SU-DHL-6 (cell line): ENCODE results near the gene PHACTR3.

ENCODE experiments used
- H2AFZ ChIP-seq: fragments of 200-600 bp; sonication (generic); 2 replicates; pipeline ENCODE4 v1.6.1; 2014; ENCODE audit warnings: low read depth, mild to moderate bottlenecking, moderate library complexity, mixed read lengths, antibody characterized with exemption, low read length; ENCODE audit not compliant: severe bottlenecking
- H3F3A ChIP-seq: fragments of 200-600 bp; shearing (Covaris generic); 2 replicates; pipeline ENCODE4 v1.6.0; 2016; ENCODE audit warnings: antibody characterized with exemption, mild to moderate bottlenecking; ENCODE audit not compliant: insufficient read depth
- H3K27ac ChIP-seq: fragments of 200-600 bp; sonication (generic); 2 replicates; pipeline ENCODE4 v1.5.1; 2016; ENCODE audit warnings: low read depth, mild to moderate bottlenecking, low read length, moderate library complexity, mixed read lengths
- H3K27me3 ChIP-seq: fragments of 200-600 bp; sonication (generic), shearing (Covaris generic); 2 replicates; pipeline ENCODE4 v1.6.0; 2014; ENCODE audit warnings: mild to moderate bottlenecking, low read length
- H3K36me3 ChIP-seq: fragments of 200-600 bp; sonication (generic); 2 replicates; pipeline ENCODE4 v1.6.1; 2014; ENCODE audit warnings: mild to moderate bottlenecking, low read length, mixed read lengths
- H3K4me2 ChIP-seq: fragments of 300-600, 200-600 bp; shearing (Covaris generic), sonication (generic); 2 replicates; pipeline ENCODE4 v1.6.0; 2014; ENCODE audit warnings: low read length, low read depth, mild to moderate bottlenecking; ENCODE audit not compliant: poor library complexity, severe bottlenecking
- H3K4me3 ChIP-seq: fragments of 200-600 bp; sonication (generic); 2 replicates; pipeline ENCODE4 v1.5.1; 2014; ENCODE audit warnings: antibody characterized with exemption, low read length, mild to moderate bottlenecking, mixed read lengths; ENCODE audit not compliant: insufficient read depth, poor library complexity, severe bottlenecking
- H3K79me2 ChIP-seq: fragments of 200-600 bp; sonication (generic); 2 replicates; pipeline ENCODE4 v1.6.1; 2014; ENCODE audit warnings: mild to moderate bottlenecking, low read length, moderate library complexity; ENCODE audit not compliant: insufficient read depth
- H3K9ac ChIP-seq: fragments of 200-600 bp; sonication (generic); 2 replicates; pipeline ENCODE4 v1.7.0; 2014; ENCODE audit warnings: mild to moderate bottlenecking, low read length
- H3K9me2 ChIP-seq: fragments of 200-600 bp; sonication (generic); replicated peaks from 2 replicates; pipeline ENCODE4 v1.6.1; 2014; ENCODE audit warnings: low read length; ENCODE audit not compliant: insufficient read depth
- H3K9me3 ChIP-seq: fragments of 200-600 bp; sonication (generic); 2 replicates; pipeline ENCODE4 v1.6.1; 2014; ENCODE audit warnings: low read length, mixed read lengths; ENCODE audit not compliant: insufficient read depth
- H4K20me1 ChIP-seq: fragments of 200-600 bp; sonication (generic); 2 replicates; pipeline ENCODE4 v1.6.1; 2014; ENCODE audit warnings: low read depth, mild to moderate bottlenecking, antibody characterized with exemption, low read length, moderate library complexity, mixed read lengths
- CTCF ChIP-seq: fragments of 200-600 bp; sonication (generic); IDR thresholded peaks from one replicate; pipeline ENCODE4 v1.5.1; 2017; ENCODE audit warnings: antibody characterized with exemption, mild to moderate bottlenecking, low read length, moderate library complexity; ENCODE audit not compliant: insufficient read depth, poor library complexity, severe bottlenecking
- EZH2phosphoT487 ChIP-seq: fragments of 200-600 bp; sonication (generic), shearing (Covaris generic); conservative IDR thresholded peaks from 2 replicates; pipeline ENCODE4 v1.6.1; 2018; ENCODE audit warnings: mild to moderate bottlenecking, antibody characterized with exemption, low read length, moderate library complexity, mixed read lengths

Gene PHACTR3

DNA sequence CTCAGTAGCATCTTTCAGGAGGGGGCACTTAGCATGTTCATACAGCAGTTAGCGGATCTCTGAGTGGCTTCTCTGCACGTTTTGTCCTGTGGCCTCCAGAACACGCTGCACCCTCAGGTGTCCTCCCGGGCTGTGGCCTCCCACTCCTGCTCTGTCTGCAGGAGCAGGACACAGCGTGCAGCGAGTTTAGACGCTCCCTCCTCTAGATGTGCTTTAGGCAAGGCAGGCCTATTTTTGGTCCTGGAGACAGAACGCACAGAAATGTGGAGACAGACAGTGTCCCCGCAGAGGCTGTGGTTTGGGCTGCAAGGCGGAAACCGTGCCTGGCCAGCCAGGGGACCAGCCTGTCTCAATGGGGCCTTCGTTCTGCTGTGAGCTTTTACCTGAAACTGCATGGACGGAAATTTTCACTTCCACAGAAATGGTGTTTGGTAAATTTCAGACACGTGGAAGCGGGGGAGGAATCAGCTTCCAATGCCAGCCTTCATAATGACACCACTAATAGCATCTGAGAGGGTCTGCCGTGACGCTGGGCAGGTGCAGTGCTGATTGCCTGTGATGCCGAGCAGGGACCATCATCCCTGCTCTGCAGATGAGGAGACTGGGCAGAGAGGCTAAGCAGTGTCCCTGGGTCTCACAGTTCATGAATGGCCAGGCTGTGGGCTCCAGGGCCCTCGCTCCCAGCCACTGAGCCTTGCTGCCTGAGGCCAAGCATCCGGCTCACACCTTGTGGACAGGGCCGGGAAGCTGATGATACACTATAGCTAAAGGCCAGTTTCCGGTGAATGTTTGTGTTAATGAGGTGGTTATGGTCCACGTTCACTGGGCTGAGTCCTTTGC, 208.2 kb downstream of the PHACTR3 start:
- Histone ChIP-seq H3F3A (no peaks in the 10 kb centered on the region), H3K79me2 (no peaks in the 10 kb centered on the region), H3K27me3 (no peaks in the 10 kb centered on the region), H3K9me3 (no peaks in the 10 kb centered on the region), H3K4me2 (no peak overlapping the region), H3K4me3 (no peak overlapping the region), H3K36me3 (no peaks in the 10 kb centered on the region), H4K20me1 (no peaks in the 10 kb centered on the region), H3K9me2 (no peaks in the 10 kb centered on the region), H3K9ac (no peak overlapping the region), H2AFZ (no peak overlapping the region), H3K27ac (no peak overlapping the region)
- TF ChIP-seq CTCF: no peak
- TF ChIP-seq EZH2phosphoT487: no peak

GRCh38 chr20:59813126-59813947, 209.0 kb downstream of the PHACTR3 start:
- Histone ChIP-seq H4K20me1 (no peaks in the 10 kb centered on the region), H3K27me3 (no peaks in the 10 kb centered on the region), H3K4me3 (no peak overlapping the region), H2AFZ (no peak overlapping the region), H3K4me2 (no peak overlapping the region), H3K9me3 (no peaks in the 10 kb centered on the region), H3K9me2 (no peaks in the 10 kb centered on the region), H3K79me2 (no peaks in the 10 kb centered on the region), H3F3A (no peaks in the 10 kb centered on the region), H3K36me3 (no peaks in the 10 kb centered on the region), H3K27ac (no peak overlapping the region), H3K9ac (no peak overlapping the region)
- TF ChIP-seq CTCF (no peak), EZH2phosphoT487 (no peak)

DNA sequence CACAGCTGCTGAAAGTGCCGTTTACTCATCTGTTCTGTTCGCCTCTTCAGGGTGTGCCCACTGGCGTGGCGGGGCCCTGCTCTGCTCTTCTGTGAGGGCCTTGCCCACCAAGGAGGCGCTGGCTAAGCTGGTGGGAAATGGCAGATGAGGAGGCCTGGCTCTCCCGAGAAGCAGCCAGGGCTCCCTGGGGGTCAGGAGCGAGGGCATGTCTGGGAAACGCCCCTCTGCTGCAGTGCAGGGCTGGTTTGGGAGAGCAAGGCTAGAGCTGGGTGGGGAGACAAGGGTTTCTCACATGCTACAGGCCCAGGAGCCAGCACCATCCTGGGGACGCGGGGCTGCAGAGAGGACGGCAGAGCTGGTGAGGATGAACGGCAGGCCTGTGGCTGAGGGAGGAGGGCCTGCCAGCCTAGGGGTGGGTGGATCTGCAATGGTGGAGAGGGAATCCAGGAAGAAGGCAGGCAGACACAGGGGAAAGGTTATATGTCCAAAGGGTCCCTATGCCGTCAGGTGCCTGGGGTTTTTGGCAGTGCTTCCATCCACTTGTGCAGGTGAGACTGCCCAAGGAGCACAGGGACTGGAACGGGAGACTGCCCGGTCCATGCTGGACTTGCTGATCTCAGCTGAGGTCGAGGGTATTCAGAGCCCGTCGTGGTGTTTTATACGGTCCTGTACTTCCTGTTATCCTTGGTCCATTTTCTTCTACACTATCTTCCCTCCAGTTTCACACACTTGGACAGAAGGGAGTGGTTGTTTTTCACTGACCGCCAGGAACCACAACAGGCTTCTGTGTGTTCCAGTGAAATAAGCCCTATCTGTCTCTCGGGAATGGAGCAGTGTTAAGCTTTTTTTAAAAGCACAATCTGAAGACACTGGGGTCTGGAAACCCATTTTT, 209.9 kb downstream of the PHACTR3 start:
- TF ChIP-seq EZH2phosphoT487 (no peak), CTCF (no peak)
- H2AFZ ChIP-seq: no peak overlapping the region
- no peaks in the 10 kb centered on the region for H4K20me1 ChIP-seq

More for the DNA sequence above, 209.9 kb downstream of the PHACTR3 start:
- no peak overlapping the region for H3K27ac ChIP-seq
- no peaks in the 10 kb centered on the region for H3K27me3 ChIP-seq
- no peak overlapping the region for H3K4me2 ChIP-seq
- no peak overlapping the region for H3K4me3 ChIP-seq
- no peaks in the 10 kb centered on the region for H3K79me2 ChIP-seq
- H3K9me3 ChIP-seq: no peaks in the 10 kb centered on the region
- no peak overlapping the region for H3K9ac ChIP-seq
- no peaks in the 10 kb centered on the region for H3F3A ChIP-seq
- H3K9me2 ChIP-seq: no peaks in the 10 kb centered on the region
- no peaks in the 10 kb centered on the region for H3K36me3 ChIP-seq
